ACC112 (cell line): ENCODE results near the gene MARCHF2.
"Not testable (repeated sequence)": the region's sequence is repeated elsewhere in the genome, so short reads cannot be mapped to it uniquely, and the experiment has no call there.

Experiments
- H2AFZ ChIP-seq: fragments of 200-600 bp; sonication (generic); one replicate; pipeline ENCODE4 v1.6.0; 2017; ENCODE audit warnings: antibody characterized with exemption, low read length; ENCODE audit not compliant: unreplicated experiment
- H3K27ac ChIP-seq: fragments of 200-600 bp; sonication (generic); 2 replicates; pipeline ENCODE4 v1.5.1; 2014; ENCODE audit warnings: low read depth, mild to moderate bottlenecking, antibody characterized with exemption, low read length, moderate library complexity
- H3K27me3 ChIP-seq: fragments of 200-600 bp; sonication (generic); 2 replicates; pipeline ENCODE4 v1.6.1; 2014; ENCODE audit warnings: mild to moderate bottlenecking, antibody characterized with exemption, low read length, moderate library complexity, mixed read lengths; ENCODE audit not compliant: insufficient read depth
- H3K36me3 ChIP-seq: fragments of 200-600 bp; sonication (generic); 2 replicates; pipeline ENCODE4 v1.6.1; 2016; ENCODE audit warnings: mild to moderate bottlenecking, antibody characterized with exemption, low read length, moderate library complexity, mixed read lengths; ENCODE audit not compliant: insufficient read depth
- H3K4me1 ChIP-seq: fragments of 200-600 bp; sonication (generic); one replicate; pipeline ENCODE4 v1.6.1; 2016; ENCODE audit warnings: low read length, mixed read lengths; ENCODE audit not compliant: insufficient read depth, unreplicated experiment, control insufficient read depth
- H3K4me3 ChIP-seq: fragments of 200-600 bp; sonication (generic); 2 replicates; pipeline ENCODE4 v1.5.1; 2014; ENCODE audit warnings: mild to moderate bottlenecking, low read depth, low read length
- H3K79me2 ChIP-seq: fragments of 200-600 bp; sonication (generic); one replicate; pipeline ENCODE4 v1.6.0; 2016; ENCODE audit warnings: low read length; ENCODE audit not compliant: control insufficient read depth, unreplicated experiment, insufficient read depth

The MARCHF2 gene

GRCh38 chr19:8397271-8397670 lies 15.8 kb upstream of the MARCHF2 start:
- Histone ChIP-seq H3K4me1 (peaks cover 10% of the 10 kb centered on the region), H3K27me3 (no peaks in the 10 kb centered on the region), H3K27ac (no peak overlapping the region), H3K79me2 (peaks cover 42% of the 10 kb centered on the region), H3K4me3 (no peak overlapping the region), H2AFZ (no peak overlapping the region), H3K36me3 (no peaks in the 10 kb centered on the region)

DNA sequence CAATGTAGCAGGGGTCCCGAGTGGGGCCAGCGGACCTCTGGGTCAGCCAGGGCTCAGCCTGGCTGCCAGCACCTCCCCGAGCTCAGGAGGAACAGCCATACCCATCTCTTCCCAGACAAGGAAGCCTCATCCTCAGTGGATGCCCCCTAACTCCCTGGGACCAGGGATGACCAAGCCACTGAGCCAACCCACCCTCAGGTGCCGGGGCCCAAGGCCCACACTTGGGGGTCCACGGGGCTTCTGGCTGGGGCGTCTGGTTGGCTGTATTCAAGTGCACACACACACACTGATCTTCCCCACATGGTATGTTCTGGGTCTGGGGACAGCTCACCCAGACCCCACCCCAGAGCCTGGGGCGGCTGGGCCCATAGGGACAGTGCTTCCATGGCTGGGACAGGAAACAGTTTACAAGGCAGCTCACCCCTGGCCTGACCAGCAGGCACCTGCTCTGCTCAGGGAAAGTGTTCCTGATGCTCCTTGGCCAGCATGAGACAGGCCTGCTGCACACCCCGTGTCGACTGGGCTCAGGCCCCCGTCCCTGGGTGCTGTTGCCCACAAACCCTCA lies 15.3 kb upstream of the MARCHF2 start:
- Histone ChIP-seq H3K27me3 (no peaks in the 10 kb centered on the region), H3K36me3 (no peaks in the 10 kb centered on the region), H3K79me2 (peaks cover 40% of the 10 kb centered on the region), H2AFZ (no peak overlapping the region), H3K4me3 (no peak overlapping the region), H3K27ac (no peak overlapping the region), H3K4me1 (peaks cover 10% of the 10 kb centered on the region)

DNA sequence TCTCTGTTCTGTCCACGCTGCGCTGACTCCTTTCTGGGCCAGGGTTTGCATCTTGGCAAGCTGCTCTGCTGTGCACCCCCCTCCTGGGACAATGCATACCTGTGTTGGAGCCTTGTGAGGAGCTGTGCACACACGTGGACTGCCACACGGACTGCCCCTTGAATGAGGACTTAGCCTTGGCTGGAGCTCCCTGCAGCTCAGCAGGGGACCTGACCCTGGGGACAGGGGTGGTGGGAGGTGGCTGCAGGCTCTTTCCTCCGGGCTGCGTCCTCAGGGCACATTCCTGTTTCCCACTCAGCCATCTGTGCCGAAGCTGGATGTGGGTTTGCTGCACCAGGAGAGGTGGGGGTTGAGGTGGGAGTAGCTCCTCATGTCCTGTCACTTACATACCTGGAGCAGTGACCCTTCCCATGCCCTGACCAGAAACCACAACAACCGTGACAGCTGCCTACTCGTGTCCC lies 14.8 kb upstream of the MARCHF2 start:
- H3K27ac ChIP-seq, result no peak overlapping the region
- no peak overlapping the region for H3K4me3 ChIP-seq
- H3K36me3 ChIP-seq, result no peaks in the 10 kb centered on the region
- peaks cover 35% of the 10 kb centered on the region for H3K79me2 ChIP-seq
- no peak overlapping the region for H2AFZ ChIP-seq
- peaks cover 10% of the 10 kb centered on the region for H3K4me1 ChIP-seq
- no peaks in the 10 kb centered on the region for H3K27me3 ChIP-seq

- Histone ChIP-seq H2AFZ (no peak overlapping the region), H3K36me3 (no peaks in the 10 kb centered on the region), H3K27ac (no peak overlapping the region), H3K4me3 (no peak overlapping the region), H3K27me3 (no peaks in the 10 kb centered on the region), H3K79me2 (peaks cover 30% of the 10 kb centered on the region), H3K4me1 (peaks cover 10% of the 10 kb centered on the region)
These were observed 13.4 kb upstream of the MARCHF2 start for GRCh38 chr19:8399681-8400188.

DNA sequence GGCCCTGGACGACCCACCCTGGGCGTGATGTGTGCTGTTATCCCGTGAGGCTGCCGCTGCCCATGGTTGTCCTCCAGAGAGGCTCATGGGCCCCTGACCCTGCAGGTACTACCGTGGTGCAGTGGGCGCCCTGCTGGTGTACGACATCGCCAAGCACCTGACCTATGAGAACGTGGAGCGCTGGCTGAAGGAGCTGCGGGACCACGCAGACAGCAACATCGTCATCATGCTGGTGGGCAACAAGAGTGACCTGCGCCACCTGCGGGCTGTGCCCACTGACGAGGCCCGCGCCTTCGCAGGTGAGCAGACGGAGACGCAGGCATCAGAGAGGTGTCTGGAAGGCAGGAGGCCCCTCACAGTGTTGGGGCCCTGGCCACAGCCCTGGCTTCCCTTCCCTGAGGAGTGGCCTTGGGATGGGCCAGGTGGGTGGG lies 11.1 kb upstream of the MARCHF2 start:
- H3K79me2 ChIP-seq, result peaks cover 15% of the 10 kb centered on the region
- no peak overlapping the region for H3K4me3 ChIP-seq
- no peak overlapping the region for H3K27ac ChIP-seq
- no peaks in the 10 kb centered on the region for H3K27me3 ChIP-seq
- no peak overlapping the region for H2AFZ ChIP-seq
- peaks cover 5% of the 10 kb centered on the region for H3K4me1 ChIP-seq
- no peaks in the 10 kb centered on the region for H3K36me3 ChIP-seq

DNA sequence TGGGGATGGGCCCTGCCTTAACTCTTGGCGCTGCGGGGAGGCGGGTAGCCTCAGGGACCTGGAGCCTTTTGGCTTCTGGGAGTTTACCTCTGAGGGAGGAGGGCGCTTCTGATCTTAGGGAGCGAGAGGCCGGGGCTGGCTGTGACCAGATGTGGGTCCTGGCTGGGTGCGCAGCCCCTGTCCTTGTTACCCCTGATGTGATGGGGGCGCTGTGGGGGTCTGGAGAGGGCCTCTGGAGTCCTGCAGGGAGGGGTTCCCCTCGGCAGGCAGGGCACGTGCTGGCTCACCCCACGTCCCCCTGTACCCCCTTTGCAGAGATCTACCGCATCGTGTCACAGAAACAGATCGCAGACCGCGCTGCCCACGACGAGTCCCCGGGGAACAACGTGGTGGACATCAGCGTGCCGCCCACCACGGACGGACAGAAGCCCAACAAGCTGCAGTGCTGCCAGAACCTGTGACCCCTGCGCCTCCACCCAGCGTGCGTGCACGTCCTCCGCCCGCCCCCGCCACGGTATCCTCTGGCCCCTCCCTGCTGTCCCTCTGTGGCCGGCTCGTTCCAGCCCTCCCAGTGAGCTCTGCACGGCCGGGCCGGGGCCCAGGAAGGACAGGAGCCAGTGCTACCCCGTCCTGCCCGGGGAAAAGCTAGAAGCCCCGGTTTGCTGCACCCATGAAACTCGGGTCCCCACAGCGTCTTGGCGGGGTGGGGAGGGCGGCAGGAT lies 9.8 kb upstream of the MARCHF2 start:
- H2AFZ ChIP-seq, result no peak overlapping the region
- H3K36me3 ChIP-seq, result no peaks in the 10 kb centered on the region
- no peaks in the 10 kb centered on the region for H3K4me1 ChIP-seq
- no peaks in the 10 kb centered on the region for H3K27me3 ChIP-seq
- no peak overlapping the region for H3K4me3 ChIP-seq
- H3K79me2 ChIP-seq, result peaks cover 4% of the 10 kb centered on the region
- H3K27ac ChIP-seq, result no peak overlapping the region

DNA sequence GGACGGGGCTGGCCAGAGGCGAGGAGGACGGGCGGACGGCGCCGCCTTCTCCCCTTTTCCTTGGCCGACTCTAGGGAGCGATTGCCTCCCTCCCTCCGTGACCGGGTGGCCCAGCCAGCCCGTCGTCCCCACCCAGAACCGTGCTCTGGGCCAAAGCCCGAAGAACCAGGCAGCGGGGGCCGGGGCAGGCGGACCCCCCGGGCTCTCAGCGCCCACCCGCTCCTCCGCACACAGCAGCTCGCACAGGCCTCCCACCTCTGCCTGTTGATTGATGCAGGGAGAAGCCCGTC lies 9.3 kb upstream of the MARCHF2 start:
- Histone ChIP-seq H3K36me3 (no peaks in the 10 kb centered on the region), H3K79me2 (no peaks in the 10 kb centered on the region)

GRCh38 chr19:8404391-8405151 lies 8.5 kb upstream of the MARCHF2 start:
- Histone ChIP-seq H3K79me2 (no peaks in the 10 kb centered on the region), H3K27me3 (no peaks in the 10 kb centered on the region), H3K27ac (no peak overlapping the region), H3K4me3 (no peak overlapping the region), H3K4me1 (no peaks in the 10 kb centered on the region), H3K36me3 (no peaks in the 10 kb centered on the region), H2AFZ (no peak overlapping the region)

More for the DNA sequence above, 9.3 kb upstream of the MARCHF2 start:
- Histone ChIP-seq H3K27ac (no peak overlapping the region), H3K4me1 (no peaks in the 10 kb centered on the region), H3K27me3 (no peaks in the 10 kb centered on the region), H3K4me3 (no peak overlapping the region), H2AFZ (no peak overlapping the region)

GRCh38 chr19:8410718-8411117 lies 2.4 kb upstream of the MARCHF2 start:
- H3K79me2 ChIP-seq, H3K4me1 ChIP-seq, H3K27me3 ChIP-seq, H2AFZ ChIP-seq, H3K36me3 ChIP-seq, H3K27ac ChIP-seq, H3K4me3 ChIP-seq: not testable (repeated sequence)

DNA sequence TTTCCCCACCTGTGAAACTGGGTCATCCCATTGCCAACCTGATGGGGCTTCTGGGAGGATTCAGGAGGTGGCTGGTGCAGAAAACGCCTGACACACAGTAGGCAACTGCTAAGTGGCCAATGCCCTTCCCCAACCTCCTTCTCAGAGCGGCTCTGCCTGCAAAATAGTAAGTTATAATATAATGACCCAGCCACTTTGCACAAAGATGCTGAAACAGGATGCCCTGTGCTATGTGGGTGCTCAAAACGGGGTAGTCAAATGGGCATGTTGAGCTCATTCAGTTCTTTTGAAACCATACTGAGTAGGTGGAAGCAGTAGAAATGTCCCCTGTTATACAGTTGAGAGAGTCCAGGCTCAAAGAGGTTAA lies 507 bp downstream of the MARCHF2 start:
- Histone ChIP-seq H3K36me3 (no peaks in the 10 kb centered on the region), H3K27ac (no peak overlapping the region), H3K4me1 (no peaks in the 10 kb centered on the region)

DNA sequence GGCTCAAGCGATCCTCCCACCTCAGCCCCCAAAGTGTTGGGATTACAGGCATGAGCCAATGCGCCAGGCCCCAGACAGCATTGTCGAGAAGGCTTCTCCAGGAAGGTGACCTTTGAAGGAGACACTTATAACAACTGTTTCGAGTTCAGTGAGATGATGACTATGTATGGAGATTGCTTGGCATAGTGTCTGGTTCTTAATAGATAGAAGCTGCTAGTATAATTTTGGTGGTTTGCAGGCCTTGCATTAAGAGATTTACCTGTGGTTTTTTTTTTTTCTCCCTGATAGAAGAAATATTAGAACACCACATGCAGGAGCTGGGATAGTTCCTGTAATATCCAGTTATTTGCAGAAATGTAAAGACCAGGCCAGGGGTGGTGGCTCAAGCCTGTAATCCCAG lies 3.7 kb downstream of the MARCHF2 start:
- Histone ChIP-seq H3K36me3 (no peaks in the 10 kb centered on the region), H2AFZ (no peak overlapping the region), H3K4me1 (no peaks in the 10 kb centered on the region), H3K27me3 (no peaks in the 10 kb centered on the region), H3K27ac (no peak overlapping the region), H3K79me2 (no peaks in the 10 kb centered on the region), H3K4me3 (no peak overlapping the region)

More for the DNA sequence above, 507 bp downstream of the MARCHF2 start:
- peak overlapping the region; percentile 62 for H2AFZ ChIP-seq
- peak overlapping the region; percentile 76 for H3K4me3 ChIP-seq
- no peaks in the 10 kb centered on the region for H3K79me2 ChIP-seq
- no peaks in the 10 kb centered on the region for H3K27me3 ChIP-seq
